PFSK-1 (cell line): ENCODE measurements around the gene TSPO.

Experiments used
- SIN3A ChIP-seq: IDR thresholded peaks from 2 replicates; pipeline ENCODE4 v1.6.1; 2012; ENCODE audit warnings: mild to moderate bottlenecking, low read length, moderate library complexity, borderline replicate concordance; ENCODE audit not compliant: insufficient read depth
- TAF1 ChIP-seq: IDR thresholded peaks from 2 replicates; pipeline ENCODE4 v1.6.1; 2012; ENCODE audit warnings: low read length, control low read depth, borderline replicate concordance; ENCODE audit not compliant: insufficient read depth

DNA sequence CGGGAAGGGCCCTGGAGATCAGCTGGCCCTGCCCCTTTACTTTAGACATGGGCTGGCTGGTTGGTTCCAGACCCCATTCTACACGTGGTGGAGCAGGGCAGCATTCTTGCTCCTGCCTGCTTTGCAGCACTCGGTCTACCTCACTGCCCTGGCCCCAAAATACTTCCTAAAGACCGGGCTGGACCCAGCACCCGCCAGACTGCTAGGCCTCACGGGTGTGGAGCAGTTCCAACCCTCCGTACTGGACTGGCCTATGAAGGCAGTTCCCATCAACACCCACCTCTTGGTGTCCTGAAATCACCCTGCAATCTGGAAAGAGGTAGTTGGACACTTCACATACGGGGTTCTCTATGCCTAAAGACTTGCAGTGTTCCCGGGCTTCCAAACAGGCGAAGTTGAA lies 14.6 kb upstream of the TSPO start:
- TF ChIP-seq SIN3A (no peak), TAF1 (no peak)
